Astrocyte (in vitro differentiated cells and primary cell): ENCODE results near the gene ETFA.

Experiments
- CTCF ChIP-seq: IDR thresholded peaks from 2 replicates; pipeline ENCODE4 v1.5.1; 2011; ENCODE audit warnings: low read depth, mild to moderate bottlenecking, inconsistent platforms, low read length, moderate library complexity; ENCODE audit not compliant: insufficient read depth
- EZH2 ChIP-seq: IDR thresholded peaks from 2 replicates; pipeline ENCODE4 v1.6.1; 2012; ENCODE audit warnings: mild to moderate bottlenecking, low read length, inconsistent platforms; ENCODE audit not compliant: insufficient read depth

DNA sequence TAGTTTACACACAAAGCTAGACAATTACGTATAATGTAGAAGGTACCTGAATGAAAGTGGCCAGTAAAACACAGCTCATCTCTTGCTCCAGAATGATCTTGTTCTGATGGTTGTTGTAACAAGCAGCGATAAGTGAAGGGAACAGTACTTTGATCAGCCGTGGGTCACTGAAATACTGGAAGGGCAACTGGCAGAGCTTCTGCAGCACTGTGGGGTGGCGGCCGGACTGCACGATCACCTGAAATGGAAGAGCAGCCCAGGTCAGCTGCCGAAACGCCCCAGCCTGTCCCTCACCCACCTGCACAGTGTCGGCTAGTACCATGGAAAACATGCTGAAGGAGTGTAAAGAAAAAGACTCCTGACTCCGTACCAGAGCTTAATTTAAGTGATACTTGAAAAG, 42.6 kb upstream of the ETFA start:
- TF ChIP-seq CTCF (no peak), EZH2 (no peak)
